HG03060 (cell line): Measurements from ENCODE around the gene KIF3A.

Experiments used
- ATAC-seq: cut with Tn5 transposase; IDR thresholded peaks from one replicate; pipeline ENCODE4 v1.9.1; 2021; ENCODE audit warnings: low read depth, moderate number of reproducible peaks; ENCODE audit not compliant: unreplicated experiment

The KIF3A gene

DNA sequence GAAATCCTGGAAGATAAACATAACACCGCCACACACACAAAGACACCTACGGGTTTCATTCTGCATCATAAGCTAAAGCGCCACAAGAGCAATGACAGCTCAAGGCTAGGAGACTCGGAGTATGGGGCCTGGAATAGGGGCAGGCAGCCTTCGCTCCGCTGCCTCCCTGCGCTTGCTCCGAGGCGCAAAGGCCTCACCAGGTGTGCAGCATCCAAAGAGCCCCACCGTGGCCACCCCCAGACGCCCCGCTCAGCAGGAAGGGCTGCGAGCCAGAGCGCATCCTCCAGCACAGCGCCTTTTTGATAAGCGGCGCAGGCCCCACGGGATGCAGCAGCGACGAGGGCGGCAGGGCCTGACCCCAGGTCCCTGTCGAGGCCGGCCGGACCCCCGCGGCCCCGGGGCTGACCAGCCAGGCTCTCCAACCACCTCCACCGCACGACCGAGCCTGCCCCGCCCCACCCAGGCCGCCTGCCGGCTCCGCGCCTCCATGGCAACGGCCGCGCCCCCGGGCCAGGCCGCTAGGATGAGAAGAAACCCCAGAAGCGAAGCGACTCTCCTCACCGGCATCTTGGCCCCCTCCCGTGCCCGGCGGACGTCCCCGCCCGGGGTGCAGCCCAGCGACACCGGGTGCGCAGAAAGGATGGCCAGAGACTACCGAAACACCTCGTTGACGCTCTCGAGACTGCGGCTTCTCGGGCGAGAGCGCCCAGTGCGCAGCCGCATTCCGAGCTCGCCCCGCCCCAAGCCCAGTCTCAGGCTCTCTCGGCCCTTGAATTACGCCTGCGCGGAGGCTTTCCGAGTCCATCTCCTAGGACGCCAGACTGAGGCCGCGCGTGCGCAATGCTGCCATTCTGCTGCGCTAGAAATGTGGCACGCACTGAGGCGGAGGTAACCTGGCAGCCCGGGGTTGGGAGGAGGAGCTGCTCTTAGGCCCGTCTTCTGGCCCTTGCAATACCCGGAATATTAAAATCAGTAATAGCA is at the start of gene KIF3A:
Gene KIF3A (minus strand): TSS at position 694 of the 981 bp plus-strand sequence. CDS start 127 bp downstream, at position 567.
- ATAC-seq = peak; percentile 80

- ATAC-seq = no peak
Observed at GRCh38 chr5:132787076-132787475, 49.7 kb upstream of the KIF3A start.

GRCh38 chr5:132785864-132786263 is 48.5 kb upstream of the KIF3A start:
- no peak for ATAC-seq

DNA sequence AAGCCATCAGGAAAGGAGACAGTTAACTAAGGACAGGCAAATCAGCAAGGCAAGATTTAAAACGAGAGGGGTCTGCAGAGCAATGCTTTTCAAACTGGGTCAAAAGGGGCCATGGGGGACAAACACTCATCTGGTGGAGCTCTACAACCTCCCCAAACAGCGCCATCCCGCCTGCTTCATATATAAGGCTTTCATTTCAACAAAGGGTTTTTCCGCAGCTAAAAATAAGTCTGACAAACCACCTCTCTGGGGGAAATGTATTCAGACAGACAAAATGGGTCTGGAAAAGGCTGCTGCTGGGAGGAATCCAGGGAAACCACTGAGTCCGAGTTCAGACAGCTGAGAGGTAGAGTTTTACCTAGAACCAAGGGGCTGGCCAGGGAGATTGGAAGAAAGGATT is 48.0 kb upstream of the KIF3A start:
- ATAC-seq = no peak

DNA sequence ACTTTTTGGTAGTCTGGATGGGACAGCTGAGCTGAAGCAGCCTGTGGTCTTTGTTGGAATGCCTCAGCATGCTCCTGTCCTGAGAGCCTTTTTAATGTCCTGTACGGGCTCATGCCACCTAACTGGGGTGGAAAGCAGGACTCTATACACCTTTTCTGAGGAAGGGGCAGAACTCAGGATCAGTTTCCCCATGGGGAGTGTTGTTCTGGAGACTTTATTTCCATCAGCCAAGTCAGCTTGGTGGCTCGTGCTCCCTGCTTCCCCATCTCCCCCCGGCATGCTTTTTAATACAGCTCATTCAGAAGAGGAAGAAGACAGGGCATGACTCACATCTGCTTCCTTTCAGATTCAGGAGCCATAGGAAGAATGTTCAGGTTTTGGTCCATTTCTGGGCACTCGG is 44.8 kb upstream of the KIF3A start:
- no peak for ATAC-seq

DNA sequence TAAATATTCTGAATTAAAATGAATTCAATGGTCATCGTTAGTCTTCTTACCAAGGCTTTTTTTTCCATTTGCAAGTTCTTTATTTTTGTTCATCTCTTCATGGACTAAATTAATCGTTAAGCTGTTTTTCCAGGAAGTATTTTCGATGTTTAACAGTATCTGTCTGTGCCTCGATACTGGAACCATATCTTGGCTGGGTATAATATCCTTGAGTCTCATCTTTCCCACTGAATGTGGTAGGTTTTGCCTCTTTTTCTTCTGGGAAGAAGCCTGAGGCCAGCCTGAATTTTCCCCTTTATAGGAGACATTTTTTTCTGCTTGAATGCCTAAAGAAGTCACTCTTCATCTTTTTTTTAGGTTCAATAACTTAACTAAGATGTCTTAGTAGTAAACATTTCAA is 43.7 kb upstream of the KIF3A start:
- ATAC-seq = no peak

- ATAC-seq = no peak
Observed at GRCh38 chr5:132780577-132780976, 43.2 kb upstream of the KIF3A start.

DNA sequence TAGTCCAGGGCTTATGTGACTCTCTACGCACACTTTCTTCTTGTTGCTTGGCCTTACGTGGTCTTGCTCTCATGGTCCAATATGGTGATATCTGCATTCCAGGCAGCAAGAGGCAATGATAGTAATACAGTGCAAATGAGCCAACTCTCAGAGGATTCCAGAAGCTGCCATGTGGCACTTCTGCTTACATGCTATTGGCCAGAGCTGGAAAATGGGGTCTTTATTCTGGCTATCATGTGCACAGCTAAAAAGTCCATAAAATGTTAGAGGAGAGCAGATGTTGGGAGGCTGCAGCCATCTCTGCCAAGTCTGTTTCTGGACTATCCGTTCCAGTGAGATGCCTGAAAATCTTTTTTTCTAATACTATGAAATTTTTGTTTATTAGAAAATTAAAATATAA is 42.6 kb upstream of the KIF3A start:
- ATAC-seq = no peak

DNA sequence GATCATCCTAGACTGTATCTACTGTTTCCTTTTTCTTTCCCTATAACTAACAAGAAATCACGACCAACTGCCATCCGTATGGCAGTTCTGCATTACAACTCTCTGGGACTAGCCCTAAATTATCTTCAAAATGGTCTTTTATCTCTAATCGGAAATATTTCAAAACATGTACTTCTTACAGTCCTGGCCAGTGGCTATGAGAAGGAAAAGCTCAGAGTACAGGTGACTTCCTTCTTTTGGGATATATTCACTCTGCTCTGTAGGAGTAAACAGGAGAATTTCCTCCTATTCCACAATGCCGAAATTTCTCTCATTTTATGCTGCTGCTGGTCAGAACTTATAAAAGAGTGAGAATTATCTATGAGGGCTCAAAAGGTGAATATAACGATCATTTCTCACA is 41.5 kb upstream of the KIF3A start:
- ATAC-seq = no peak

GRCh38 chr5:132778129-132778528 is 40.8 kb upstream of the KIF3A start:
- no peak for ATAC-seq

DNA sequence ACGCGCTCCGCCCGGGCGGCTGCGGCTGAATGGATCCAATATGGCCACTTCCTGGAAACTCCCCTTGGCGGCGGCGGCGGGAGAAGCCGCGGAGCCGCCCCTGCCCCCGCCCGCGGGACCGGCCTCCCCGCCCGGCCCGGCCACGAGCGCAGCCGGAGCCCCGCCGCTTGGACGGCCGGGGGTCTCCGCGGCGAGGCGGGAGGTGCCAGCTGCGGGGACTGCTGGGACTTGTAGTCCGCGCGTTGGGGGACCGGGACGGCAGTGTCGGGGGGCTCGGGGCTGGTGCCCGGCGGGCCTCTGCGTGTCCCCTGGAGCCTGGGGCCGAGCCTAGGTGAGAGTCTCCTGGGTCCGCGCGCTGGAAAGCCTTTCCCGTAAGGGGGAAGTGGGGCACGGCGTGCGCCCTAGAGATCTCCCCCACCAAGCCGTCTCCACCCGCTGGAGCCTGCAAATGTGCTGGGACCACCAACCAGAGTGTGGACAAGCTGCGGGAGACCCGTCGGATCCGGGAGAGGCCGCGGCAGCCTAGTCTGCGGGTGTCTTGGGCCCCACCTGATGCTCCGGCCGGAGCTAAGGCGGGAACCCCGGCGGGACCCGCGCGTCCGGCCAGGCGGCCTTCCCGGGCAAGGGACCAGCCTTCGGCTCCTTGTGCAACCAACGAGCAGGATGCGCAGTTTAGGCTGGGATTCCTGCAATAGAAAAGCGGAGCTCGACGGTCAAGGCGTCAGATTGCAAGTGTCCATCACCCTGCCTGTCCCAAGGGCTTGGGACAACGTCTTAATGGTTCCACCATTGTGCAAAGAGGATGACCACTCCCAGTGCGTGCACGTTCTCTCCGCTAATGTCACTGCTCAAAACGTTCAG is 40.1 kb upstream of the KIF3A start, which contains the start of gene SEPTIN8:
Gene SEPTIN8 (minus strand): TSS at position 31 of the 861 bp plus-strand sequence. CDS start 102 bp downstream, outside the sequence.
- ATAC-seq = no peak

DNA sequence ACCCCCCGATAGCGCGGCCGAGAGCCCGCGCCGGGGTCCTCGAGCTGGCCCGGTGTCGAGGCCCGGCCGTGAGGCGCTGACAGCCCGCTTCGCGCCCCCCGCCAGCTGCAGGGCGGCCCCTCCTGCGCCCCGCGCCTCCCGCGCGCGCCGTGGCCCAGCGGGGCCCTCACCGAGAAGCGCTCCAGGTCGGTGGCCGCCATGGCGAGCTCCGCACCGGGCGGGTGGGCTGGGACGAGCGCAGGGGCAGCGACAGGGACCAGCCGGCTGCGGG is 39.5 kb upstream of the KIF3A start:
- no peak for ATAC-seq

- no peak for ATAC-seq
Observed at GRCh38 chr5:132776131-132776937, 39.0 kb upstream of the KIF3A start.

DNA sequence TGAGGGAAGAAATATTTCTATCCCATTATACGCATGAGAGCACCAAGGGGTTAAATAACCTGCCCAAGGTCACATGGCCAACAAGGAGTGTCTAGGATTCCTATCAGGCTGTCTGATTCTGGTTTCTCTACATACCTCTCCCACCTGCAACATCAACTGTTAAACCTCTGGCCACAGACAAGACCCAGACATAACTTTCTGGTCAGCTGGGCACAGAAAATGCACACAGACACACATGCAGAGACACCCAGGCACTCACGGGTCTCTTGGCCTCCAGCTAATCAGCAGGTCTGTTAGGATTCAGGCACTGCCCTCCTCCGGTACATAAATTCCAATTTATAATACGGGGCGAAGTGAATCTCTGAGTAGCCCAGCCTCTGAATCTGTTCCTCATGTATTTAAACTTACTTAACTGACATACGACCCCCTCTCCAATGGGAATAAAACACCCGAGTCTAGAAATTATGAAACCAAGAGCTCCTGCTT is 38.2 kb upstream of the KIF3A start:
- ATAC-seq = no peak

DNA sequence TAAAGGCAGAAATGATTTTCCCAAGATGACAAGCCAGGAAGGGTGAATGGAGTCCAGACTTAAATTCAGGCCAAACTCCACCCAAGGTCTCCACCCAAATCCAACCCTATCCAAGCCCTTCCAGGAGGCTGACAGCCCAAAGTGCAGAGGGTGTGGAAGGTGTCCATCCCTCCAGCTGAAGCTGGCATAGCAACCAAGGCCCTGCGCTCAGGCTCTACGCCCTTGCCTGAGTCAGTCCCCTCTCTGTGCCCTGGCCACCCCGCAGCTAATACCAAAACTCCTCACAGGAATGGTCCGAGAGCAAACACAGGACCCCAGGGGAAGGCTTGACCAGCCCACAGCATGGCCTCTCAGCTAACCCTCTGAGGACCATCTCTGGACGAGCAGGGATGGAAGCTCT is 37.5 kb upstream of the KIF3A start:
- no peak for ATAC-seq

DNA sequence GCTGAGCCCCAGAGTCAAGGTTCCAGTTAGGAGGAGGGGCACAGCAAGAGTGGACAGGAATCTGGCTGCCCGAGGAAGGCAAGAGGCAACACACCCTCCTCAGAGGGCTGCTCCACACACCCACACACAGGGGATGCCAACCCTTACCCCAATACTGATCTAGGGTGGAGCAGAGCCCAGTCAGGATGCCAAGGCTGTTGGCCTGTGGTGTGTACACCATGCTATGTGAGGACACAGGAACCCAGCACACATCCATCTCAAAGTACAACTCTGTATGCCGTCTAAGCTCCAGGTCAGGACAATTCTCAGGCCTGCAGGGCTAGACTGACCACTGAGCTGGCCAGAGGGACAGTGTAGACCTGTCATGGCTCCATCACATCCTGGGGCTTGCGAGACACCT is 37.1 kb upstream of the KIF3A start:
- ATAC-seq = no peak

GRCh38 chr5:132773601-132774355 is 36.4 kb upstream of the KIF3A start:
- ATAC-seq = no peak

GRCh38 chr5:132773114-132773513 is 35.8 kb upstream of the KIF3A start:
- ATAC-seq = no peak

GRCh38 chr5:132772291-132773070 is 35.1 kb upstream of the KIF3A start:
- no peak for ATAC-seq
